ENCODE results near the gene FABP2.
"Not testable (repeated sequence)": the region's sequence is repeated elsewhere in the genome, so short reads cannot be mapped to it uniquely, and the experiment has no call there.

The FABP2 gene

GRCh38 chr4:119307606-119308005 is 14.3 kb downstream of the FABP2 start:
- FAIRE-seq = no peak

- no peak for FAIRE-seq
These were observed 17.5 kb downstream of the FABP2 start for GRCh38 chr4:119304431-119304830.

- no peak for FAIRE-seq
These were observed 18.2 kb downstream of the FABP2 start for GRCh38 chr4:119303587-119304305.

- FAIRE-seq = no peak
These were observed 19.7 kb downstream of the FABP2 start for GRCh38 chr4:119302073-119302832.

GRCh38 chr4:119300101-119300978 is 21.6 kb downstream of the FABP2 start:
- FAIRE-seq = peak; percentile 47

GRCh38 chr4:119299741-119300100 is 22.2 kb downstream of the FABP2 start:
- no peak for FAIRE-seq

- no peak for FAIRE-seq
These were observed 22.7 kb downstream of the FABP2 start for GRCh38 chr4:119299260-119299671.

- no peak for FAIRE-seq
These were observed 24.1 kb downstream of the FABP2 start for GRCh38 chr4:119297795-119298194.

GRCh38 chr4:119296356-119296755 is 25.6 kb downstream of the FABP2 start:
- FAIRE-seq = no peak

- no peak for FAIRE-seq
These were observed 31.3 kb downstream of the FABP2 start for GRCh38 chr4:119290598-119290997.

GRCh38 chr4:119289313-119289712 is 32.6 kb downstream of the FABP2 start:
- no peak for FAIRE-seq

GRCh38 chr4:119286377-119287002 is 35.4 kb downstream of the FABP2 start:
- peak; percentile 97 for FAIRE-seq

- FAIRE-seq = peak; percentile 19
These were observed 36.8 kb downstream of the FABP2 start for GRCh38 chr4:119284876-119285780.

- FAIRE-seq = no peak
These were observed 40.5 kb downstream of the FABP2 start for GRCh38 chr4:119281393-119281792.

- not testable (repeated sequence) for FAIRE-seq
These were observed 42.0 kb downstream of the FABP2 start for GRCh38 chr4:119279945-119280344.

GRCh38 chr4:119279541-119279940 is 42.4 kb downstream of the FABP2 start:
- not testable (repeated sequence) for FAIRE-seq

GRCh38 chr4:119271361-119272085 is 50.4 kb downstream of the FABP2 start:
- FAIRE-seq = no peak

- no peak for FAIRE-seq
These were observed 53.5 kb downstream of the FABP2 start for GRCh38 chr4:119268466-119268865.

Measured in A204.1 (cell line).